Panc1 (cell line): ENCODE data around the gene ALKAL2. TPM values are rescaled to one million over a fixed set of nuclear protein-coding genes. Genes with fewer than 3 reads are reported as not detected.

Source experiments
- ATAC-seq: fragments of 200-7000 bp; cut with Tn5 transposase; 2 replicates; pipeline ENCODE4 v1.9.1; 2020; ENCODE audit warnings: mild to moderate bottlenecking, moderate library complexity
- BruUV-seq: library from RNA; stranded (reverse); fragments of 400-500 nt; replicated peaks from 2 replicates; lab custom pipeline; 2021; lab: Mats Ljungman, UMichigan
- CTCF ChIA-PET: fragments of 300-600 bp; sonication (Branson Sonifier 250); formaldehyde crosslinking; loops from one replicate; lab custom pipeline; 2022; ENCODE audit warnings: antibody characterized with exemption; lab: Charles Lee
- POLR2A ChIA-PET: fragments of 300-600 bp; sonication (Branson Sonifier 250); formaldehyde crosslinking; loops from one replicate; lab custom pipeline; 2022; ENCODE audit warnings: antibody characterized with exemption; lab: Charles Lee
- DNase-seq: peaks from one replicate; pipeline ENCODE4 v3.0.0-alpha.2; 2010; ENCODE audit warnings: low read depth, low spot score
- H3K27ac ChIP-seq: 2 replicates; pipeline ENCODE4 v1.5.1; 2011; ENCODE audit warnings: mild to moderate bottlenecking, low read length, inconsistent platforms
- H3K27me3 ChIP-seq: fragments of 200-500 bp; sonication (Bioruptor generic); 2 replicates; pipeline ENCODE4 v1.6.0; 2014; ENCODE audit warnings: low read length, inconsistent platforms; ENCODE audit not compliant: control insufficient read depth, insufficient read depth
- H3K36me3 ChIP-seq: fragments of 200-500 bp; sonication (Bioruptor generic); 2 replicates; pipeline ENCODE4 v1.5.1; 2014; ENCODE audit warnings: inconsistent platforms, mild to moderate bottlenecking, low read length, moderate library complexity; ENCODE audit not compliant: control insufficient read depth, insufficient read depth
- H3K4me1 ChIP-seq: 2 replicates; pipeline ENCODE4 v1.5.1; 2011; ENCODE audit warnings: inconsistent platforms, mild to moderate bottlenecking, low read length, moderate library complexity; ENCODE audit not compliant: control insufficient read depth, insufficient read depth
- H3K4me3 ChIP-seq, 2 experiments: 2 replicates each; pipeline ENCODE4 v1.5.1; 2011 to 2012; ENCODE audit warnings: low read depth in 2 of 2, low read length in 2 of 2, mild to moderate bottlenecking in 2 of 2, inconsistent platforms in 1 of 2, moderate library complexity in 1 of 2
- H3K9me3 ChIP-seq: fragments of 200-500 bp; sonication (Bioruptor generic); 2 replicates; pipeline ENCODE4 v1.5.1; 2014; ENCODE audit warnings: low read depth, mild to moderate bottlenecking, inconsistent platforms, low read length, moderate library complexity; ENCODE audit not compliant: control insufficient read depth, insufficient read depth
- POLR2AphosphoS5 ChIP-seq: IDR thresholded peaks from 2 replicates; pipeline ENCODE4 v1.6.1; 2012; ENCODE audit warnings: mild to moderate bottlenecking, low read depth, low read length, moderate library complexity
- REST ChIP-seq, 2 experiments: IDR thresholded peaks; 2 replicates each; pipeline ENCODE4 v1.6.1; 2011 to 2012; ENCODE audit warnings: low read depth in 2 of 2, control low read depth in 1 of 2, low read length in 1 of 2, mild to moderate bottlenecking in 1 of 2, moderate library complexity in 1 of 2; ENCODE audit not compliant: insufficient read depth in 1 of 2
- SIN3A ChIP-seq: IDR thresholded peaks from 2 replicates; pipeline ENCODE4 v1.6.1; 2012; ENCODE audit warnings: low read depth, mild to moderate bottlenecking, low read length, moderate library complexity, borderline replicate concordance; ENCODE audit not compliant: insufficient read depth
- TCF7L2 ChIP-seq: IDR thresholded peaks from 2 replicates; pipeline ENCODE4 v1.6.1; 2011; ENCODE audit warnings: mild to moderate bottlenecking, low read depth, low read length, inconsistent platforms
- in situ Hi-C: cut with HindIII; loops from 2 replicates; pipeline ENCODE4 v1.10.0; 2016; ENCODE audit warnings: low sequenced_read_pairs, low pct_unique_long_range_greater_than_20kb
- intact Hi-C: fragments of 100-400 bp; cut with micrococcal nuclease; formaldehyde crosslinking; loops from one replicate; pipeline ENCODE4 v1.10.0; 2022; ENCODE audit not compliant: unreplicated experiment
- total RNA-seq: library from RNA; stranded (reverse); gene quantifications from one replicate; pipeline ENCODE4 v1.2.1, GENCODE V29; 2021; ENCODE audit not compliant: unreplicated experiment
- TF ChIP-seq, protein P1 (sequence below): fragments of 450-650 bp; IDR thresholded peaks from 2 replicates; pipeline ENCODE4 v1.5.1; 2017; ENCODE audit warnings: mild to moderate bottlenecking

ALKAL2 gene
- total RNA-seq, 1 experiment from 2014 or later, result not detected

DNA sequence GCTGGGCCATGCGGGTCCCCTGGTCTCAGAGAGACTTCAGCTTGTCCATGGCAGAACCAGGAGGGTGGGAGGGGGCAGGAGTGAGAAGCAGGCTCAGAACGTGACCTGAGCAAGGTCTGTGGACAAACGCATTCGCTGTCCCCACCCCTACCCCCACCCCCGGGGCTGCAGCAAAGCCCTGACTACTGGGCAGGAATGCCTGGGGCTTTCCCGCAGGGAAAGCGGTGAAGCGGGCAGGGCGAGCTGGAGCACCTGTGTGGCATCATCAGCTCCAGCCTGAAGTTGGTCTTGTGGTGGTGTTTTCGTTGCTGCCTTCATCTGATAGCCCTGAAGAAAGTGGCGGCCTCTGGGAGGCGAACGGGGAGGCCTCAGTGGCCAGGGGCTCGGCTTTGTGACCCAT lies 26.1 kb upstream of the ALKAL2 start:
- no TSS peak for BruUV-seq
- no peaks in the 10 kb centered on the region for H3K9me3 ChIP-seq
- no peaks in the 10 kb centered on the region for H3K27me3 ChIP-seq
- in situ Hi-C loops (no loop called here), intact Hi-C loops (no loop called here)
- POLR2A ChIA-PET, result no interaction called here
- no peak overlapping the region for H3K4me3 ChIP-seq
- CTCF ChIA-PET, result no interaction called here
- H3K36me3 ChIP-seq, result no peaks in the 10 kb centered on the region
- H3K4me1 ChIP-seq, result no peaks in the 10 kb centered on the region
- no peak for TF ChIP-seq TCF7L2
- no peak for TF ChIP-seq REST (IDR thresholded peaks at IDR 0.05; ENCODE audit: insufficient read depth in 1 of 2, low read depth in 2 of 2, low read length in 1 of 2)
- TF ChIP-seq POLR2AphosphoS5, result no peak
- TF ChIP-seq SIN3A, result no peak
- TF ChIP-seq, protein P1, sequence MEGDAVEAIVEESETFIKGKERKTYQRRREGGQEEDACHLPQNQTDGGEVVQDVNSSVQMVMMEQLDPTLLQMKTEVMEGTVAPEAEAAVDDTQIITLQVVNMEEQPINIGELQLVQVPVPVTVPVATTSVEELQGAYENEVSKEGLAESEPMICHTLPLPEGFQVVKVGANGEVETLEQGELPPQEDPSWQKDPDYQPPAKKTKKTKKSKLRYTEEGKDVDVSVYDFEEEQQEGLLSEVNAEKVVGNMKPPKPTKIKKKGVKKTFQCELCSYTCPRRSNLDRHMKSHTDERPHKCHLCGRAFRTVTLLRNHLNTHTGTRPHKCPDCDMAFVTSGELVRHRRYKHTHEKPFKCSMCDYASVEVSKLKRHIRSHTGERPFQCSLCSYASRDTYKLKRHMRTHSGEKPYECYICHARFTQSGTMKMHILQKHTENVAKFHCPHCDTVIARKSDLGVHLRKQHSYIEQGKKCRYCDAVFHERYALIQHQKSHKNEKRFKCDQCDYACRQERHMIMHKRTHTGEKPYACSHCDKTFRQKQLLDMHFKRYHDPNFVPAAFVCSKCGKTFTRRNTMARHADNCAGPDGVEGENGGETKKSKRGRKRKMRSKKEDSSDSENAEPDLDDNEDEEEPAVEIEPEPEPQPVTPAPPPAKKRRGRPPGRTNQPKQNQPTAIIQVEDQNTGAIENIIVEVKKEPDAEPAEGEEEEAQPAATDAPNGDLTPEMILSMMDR, result no peak
- no peak for ATAC-seq
- no peak overlapping the region for H3K27ac ChIP-seq
- DNase-seq, result no peak

DNA sequence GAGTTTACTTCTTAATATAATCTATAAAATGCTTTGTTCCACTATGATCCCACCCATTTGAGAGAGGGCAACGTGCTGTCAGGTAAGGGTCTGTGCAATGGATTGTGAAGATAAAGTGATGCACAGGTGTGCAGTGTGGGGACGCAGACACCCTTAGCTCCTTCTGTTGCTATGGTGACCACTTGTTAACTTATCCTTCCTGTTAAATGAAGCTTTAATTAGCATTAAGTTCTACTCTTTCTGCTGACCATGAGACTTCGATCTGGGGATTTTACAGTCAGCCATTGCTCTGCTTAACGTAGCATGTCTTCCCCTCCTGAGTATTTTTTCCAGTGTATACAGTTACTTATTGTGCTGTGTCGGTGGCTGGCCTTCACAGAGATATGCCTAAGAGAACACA lies 23.1 kb upstream of the ALKAL2 start:
- TF ChIP-seq TCF7L2 (no peak), REST (IDR thresholded peaks at IDR 0.05; ENCODE audit: insufficient read depth in 1 of 2, low read depth in 2 of 2, low read length in 1 of 2) (no peak), POLR2AphosphoS5 (no peak), SIN3A (no peak)
- TF ChIP-seq, protein P1, result no peak
- CTCF ChIA-PET, result no interaction called here
- intact Hi-C loops, result no loop called here
- BruUV-seq, result no TSS peak
- ATAC-seq (no peak), DNase-seq (no peak)
- in situ Hi-C loops, result no loop called here
- POLR2A ChIA-PET, result no interaction called here
- no peaks in the 10 kb centered on the region for H3K4me1 ChIP-seq
- no peaks in the 10 kb centered on the region for H3K27me3 ChIP-seq
- no peak overlapping the region for H3K4me3 ChIP-seq
- H3K27ac ChIP-seq, result no peak overlapping the region
- no peaks in the 10 kb centered on the region for H3K36me3 ChIP-seq
- H3K9me3 ChIP-seq, result no peaks in the 10 kb centered on the region
